GM23338 (cell line): ENCODE data around the gene CNIH3. TPM values are rescaled to one million over a fixed set of nuclear protein-coding genes. Genes with fewer than 3 reads are reported as not detected.

Source experiments
- ATAC-seq: fragments of 200-7000 bp; cut with Tn5 transposase; 3 replicates; pipeline ENCODE4 v1.9.1; 2020
- DNase-seq: peaks from one replicate; pipeline ENCODE4 v3.0.0-alpha.2; 2015; ENCODE audit warnings: low spot score
- H2AFZ ChIP-seq: fragments of 200-600 bp; sonication (generic); 2 replicates; pipeline ENCODE4 v1.8.0; 2016; ENCODE audit warnings: antibody characterized with exemption, mild to moderate bottlenecking, moderate library complexity
- H3F3A ChIP-seq: fragments of 200-600 bp; sonication (generic); replicated peaks from 2 replicates; pipeline ENCODE4 v1.8.0; 2017; ENCODE audit warnings: antibody characterized with exemption, mixed run types, low read depth
- H3K27ac ChIP-seq: fragments of 200-600 bp; sonication (generic); 2 replicates; pipeline ENCODE4 v1.6.1; 2016; ENCODE audit warnings: low read depth
- H3K27me3 ChIP-seq: fragments of 200-600 bp; sonication (generic); 2 replicates; pipeline ENCODE4 v1.8.0; 2016; ENCODE audit warnings: mild to moderate bottlenecking, mixed run types, moderate library complexity; ENCODE audit not compliant: insufficient read depth
- H3K36me3 ChIP-seq: fragments of 200-600 bp; sonication (generic); 2 replicates; pipeline ENCODE4 v1.8.0; 2016; ENCODE audit warnings: mild to moderate bottlenecking; ENCODE audit not compliant: insufficient read depth
- H3K4me1 ChIP-seq: fragments of 200-600 bp; sonication (generic); 2 replicates; pipeline ENCODE4 v1.8.0; 2016; ENCODE audit warnings: mild to moderate bottlenecking, moderate library complexity; ENCODE audit not compliant: insufficient read depth
- H3K4me2 ChIP-seq: fragments of 200-600 bp; sonication (generic); 2 replicates; pipeline ENCODE4 v1.7.1; 2017; ENCODE audit warnings: mixed run types
- H3K4me3 ChIP-seq: fragments of 200-600 bp; sonication (generic); 2 replicates; pipeline ENCODE4 v1.6.1; 2016; ENCODE audit warnings: mixed run types
- H3K79me2 ChIP-seq: fragments of 200-600 bp; sonication (generic); replicated peaks from 2 replicates; pipeline ENCODE4 v1.8.0; 2017; ENCODE audit warnings: mild to moderate bottlenecking; ENCODE audit not compliant: insufficient read depth
- H3K9me2 ChIP-seq: fragments of 200-600 bp; sonication (generic); 2 replicates; pipeline ENCODE4 v1.8.0; 2017; ENCODE audit not compliant: insufficient read depth
- H4K20me1 ChIP-seq: fragments of 200-600 bp; sonication (generic); replicated peaks from 2 replicates; pipeline ENCODE4 v1.8.0; 2017; ENCODE audit warnings: mild to moderate bottlenecking; ENCODE audit not compliant: insufficient read depth
- H3K27ac Mint-ChIP-seq: 2 replicates; pipeline ENCODE4 v1.8.0; 2020; ENCODE audit warnings: inconsistent platforms, mild to moderate bottlenecking, moderate library complexity, mixed read lengths
- H3K27me3 Mint-ChIP-seq: 3 replicates; pipeline ENCODE4 v1.8.0; 2022; ENCODE audit warnings: low read depth, mild to moderate bottlenecking, moderate library complexity, mixed read lengths, inconsistent platforms; ENCODE audit not compliant: insufficient read depth, poor library complexity
- H3K36me3 Mint-ChIP-seq: 3 replicates; pipeline ENCODE4 v1.8.0; 2021; ENCODE audit warnings: low read depth, mild to moderate bottlenecking, inconsistent platforms, moderate library complexity, mixed read lengths
- H3K4me1 Mint-ChIP-seq: 3 replicates; pipeline ENCODE4 v1.8.0; 2020; ENCODE audit warnings: mild to moderate bottlenecking, inconsistent platforms, mixed read lengths
- H3K4me3 Mint-ChIP-seq: 3 replicates; pipeline ENCODE4 v1.8.0; 2021; ENCODE audit warnings: moderate library complexity, mild to moderate bottlenecking, inconsistent platforms, mixed read lengths
- H3K9me3 Mint-ChIP-seq: 3 replicates; pipeline ENCODE4 v1.8.0; 2020; ENCODE audit warnings: moderate library complexity, mild to moderate bottlenecking, inconsistent platforms, mixed read lengths
- CREB1 ChIP-seq: fragments of 250-450 bp; sonication (Bioruptor Pico); IDR thresholded peaks from 2 replicates; pipeline ENCODE4 v1.5.0; 2020; ENCODE audit warnings: low read depth, mild to moderate bottlenecking, moderate library complexity
- EZH2 ChIP-seq: fragments of 200-600 bp; sonication (generic); IDR thresholded peaks from one replicate; pipeline ENCODE4 v1.8.0; 2017; ENCODE audit warnings: antibody characterized with exemption, mild to moderate bottlenecking, low read depth; ENCODE audit not compliant: unreplicated experiment
- EZH2phosphoT487 ChIP-seq: fragments of 200-600 bp; sonication (generic); IDR thresholded peaks from one replicate; pipeline ENCODE4 v1.8.1; 2018; ENCODE audit warnings: antibody characterized with exemption; ENCODE audit not compliant: unreplicated experiment
- JUNB ChIP-seq: IDR thresholded peaks from one replicate; pipeline ENCODE4 v1.6.1; 2016; ENCODE audit warnings: antibody characterized with exemption; ENCODE audit not compliant: unreplicated experiment
- NANOG ChIP-seq: IDR thresholded peaks from 2 replicates; pipeline ENCODE4 v1.6.1; 2016; ENCODE audit warnings: antibody characterized with exemption, borderline replicate concordance
- POLR2AphosphoS5 ChIP-seq: IDR thresholded peaks from 2 replicates; pipeline ENCODE4 v1.6.1; 2016; ENCODE audit warnings: antibody characterized with exemption, low read depth
- STAT1 ChIP-seq: IDR thresholded peaks from one replicate; pipeline ENCODE4 v1.6.1; 2016; ENCODE audit warnings: antibody characterized with exemption; ENCODE audit not compliant: unreplicated experiment
- ZNF331 ChIP-seq: fragments of 250-450 bp; sonication (Bioruptor Pico); IDR thresholded peaks from 2 replicates; pipeline ENCODE4 v1.5.0; 2020; ENCODE audit warnings: low read depth, mild to moderate bottlenecking, moderate library complexity
- long read RNA-seq: library from polyadenylated mRNA; unstranded; transcript quantifications from one replicate; pipeline ENCODE4 v2.0.0, GENCODE V29; 2020; ENCODE audit not compliant: unreplicated experiment
- polyA plus RNA-seq: library from polyadenylated mRNA; unstranded; fragments of >200 nt; fragmentation: Nextera tagmentation; extraction: Ambion mirVana; gene quantifications from 2 replicates; pipeline ENCODE4 v1.2.1, GENCODE V29; 2016
- total RNA-seq: library from RNA; depleted of rRNA; stranded (reverse); fragments of >200 nt; shearing (Covaris generic); gene quantifications from 2 replicates; pipeline ENCODE4 v1.2.3, GENCODE V29; 2014; rRNA removed
- TF ChIP-seq, protein P1 (sequence below), 2 experiments: fragments of 200-600 bp in 1 of 2; sonication (generic) in 1 of 2; conservative IDR thresholded peaks; 2 replicates each; pipeline versions ENCODE4 v1.5.1 to v1.6.1; 2016 to 2017; ENCODE audit warnings: antibody characterized with exemption in 2 of 2, low read depth in 2 of 2, mild to moderate bottlenecking in 2 of 2, moderate library complexity in 1 of 2
- TF ChIP-seq, protein P2 (sequence below): fragments of 250-450 bp; sonication (Bioruptor Pico); IDR thresholded peaks from 2 replicates; pipeline ENCODE4 v1.5.0; 2020; ENCODE audit warnings: mild to moderate bottlenecking, moderate library complexity
- TF ChIP-seq, protein P3 (sequence below): IDR thresholded peaks from 2 replicates; pipeline ENCODE4 v1.6.1; 2016; ENCODE audit warnings: antibody characterized with exemption
- TF ChIP-seq, protein P4 (sequence below): IDR thresholded peaks from one replicate; pipeline ENCODE4 v1.6.1; 2018; ENCODE audit warnings: antibody characterized with exemption; ENCODE audit not compliant: unreplicated experiment

CNIH3 gene
- total RNA-seq, result 5.1 and 5.9 TPM in 2 replicates
- 3.0 and 3.6 TPM in 2 replicates for polyA plus RNA-seq
- long read RNA-seq, partial matches to known transcripts, result 0 of 7 reads
- long read RNA-seq, other reads (novel, unspliced or antisense), result 5 of 7 reads

DNA sequence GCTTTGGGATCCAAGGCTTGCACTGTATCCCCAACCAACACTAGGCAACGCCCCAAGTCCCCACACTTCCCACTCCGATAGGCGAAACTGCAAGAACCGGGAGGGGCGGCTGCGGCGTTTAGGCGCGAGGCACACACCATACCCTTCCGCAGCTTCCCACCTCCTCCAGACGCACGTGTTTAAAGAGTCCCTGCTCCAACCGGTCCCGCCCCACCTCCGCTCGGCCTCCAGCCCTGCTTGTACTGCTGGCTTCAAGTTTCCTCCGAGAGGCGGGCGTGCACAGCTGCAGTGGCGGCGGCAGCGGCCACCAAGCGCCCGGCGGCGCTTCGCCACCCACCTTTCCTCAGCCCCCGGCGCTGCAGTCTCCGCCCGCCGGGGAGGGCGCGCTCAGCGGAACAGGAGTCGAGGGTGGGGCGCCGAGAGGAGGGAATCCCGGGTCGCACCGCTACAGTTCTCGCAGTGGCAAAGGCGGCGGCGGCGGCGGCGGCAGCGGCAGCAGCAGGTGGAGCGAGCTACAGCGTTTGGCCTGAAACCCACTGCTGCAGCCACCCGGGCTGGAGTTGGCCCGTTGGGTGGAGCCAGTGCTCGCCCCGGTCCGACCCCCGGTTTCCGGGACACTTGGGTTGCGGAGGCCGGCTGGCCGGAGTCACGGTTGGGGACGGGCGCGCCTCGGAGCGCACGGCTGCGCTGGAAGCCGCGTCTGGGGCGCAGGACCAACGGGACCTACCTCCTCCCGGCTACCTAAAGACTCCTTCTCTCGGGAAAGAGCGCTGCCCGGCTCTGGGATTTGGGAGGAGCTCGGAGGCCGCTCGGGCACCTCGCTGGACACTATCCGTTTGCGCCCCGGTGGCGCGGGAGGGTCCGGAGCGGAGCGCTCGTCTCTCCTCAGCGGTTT, at the start of gene CNIH3:
TSS of gene CNIH3 (plus strand) at position 457 of the 895 bp plus-strand sequence. CDS start 858 bp downstream, outside the sequence.
- H3K4me3 ChIP-seq, result peak within 1 kb of the TSS; percentile 76
- Mint-ChIP-seq H3K4me3 (peak within 1 kb of the TSS; percentile 79), H3K36me3 (peaks cover 5% of the 10 kb centered on the region), H3K9me3 (peaks cover 10% of the 10 kb centered on the region), H3K27ac (no peak within 1 kb of the TSS), H3K27me3 (peaks cover 62% of the 10 kb centered on the region), H3K4me1 (peaks cover 17% of the 10 kb centered on the region)
- H3K4me1 ChIP-seq, result peaks cover 19% of the 10 kb centered on the region
- peak within 1 kb of the TSS; percentile 96 for H2AFZ ChIP-seq
- ATAC-seq, result peak; percentile 82
- H3K36me3 ChIP-seq, result 0 out of 2 replicates have a peak, but pooled peaks cover 2% of the 10 kb centered on the region
- H3K79me2 ChIP-seq, result peaks cover 3% of the 10 kb centered on the region; the same call in 1 of the 2 replicates
- H3K27me3 ChIP-seq, result peaks cover 93% of the 10 kb centered on the region
- peak; percentile 93 for DNase-seq
- peak within 1 kb of the TSS; percentile 90 for H3K4me2 ChIP-seq
- H3K27ac ChIP-seq, result no peak within 1 kb of the TSS
- peaks cover 20% of the 10 kb centered on the region; the same call in 1 of the 2 replicates for H3F3A ChIP-seq
- H4K20me1 ChIP-seq, result peaks cover 7% of the 10 kb centered on the region; the same call in 1 of the 2 replicates
- no peaks in the 10 kb centered on the region; the same call in 1 of the 2 replicates for H3K9me2 ChIP-seq
- TF ChIP-seq, protein P1, sequence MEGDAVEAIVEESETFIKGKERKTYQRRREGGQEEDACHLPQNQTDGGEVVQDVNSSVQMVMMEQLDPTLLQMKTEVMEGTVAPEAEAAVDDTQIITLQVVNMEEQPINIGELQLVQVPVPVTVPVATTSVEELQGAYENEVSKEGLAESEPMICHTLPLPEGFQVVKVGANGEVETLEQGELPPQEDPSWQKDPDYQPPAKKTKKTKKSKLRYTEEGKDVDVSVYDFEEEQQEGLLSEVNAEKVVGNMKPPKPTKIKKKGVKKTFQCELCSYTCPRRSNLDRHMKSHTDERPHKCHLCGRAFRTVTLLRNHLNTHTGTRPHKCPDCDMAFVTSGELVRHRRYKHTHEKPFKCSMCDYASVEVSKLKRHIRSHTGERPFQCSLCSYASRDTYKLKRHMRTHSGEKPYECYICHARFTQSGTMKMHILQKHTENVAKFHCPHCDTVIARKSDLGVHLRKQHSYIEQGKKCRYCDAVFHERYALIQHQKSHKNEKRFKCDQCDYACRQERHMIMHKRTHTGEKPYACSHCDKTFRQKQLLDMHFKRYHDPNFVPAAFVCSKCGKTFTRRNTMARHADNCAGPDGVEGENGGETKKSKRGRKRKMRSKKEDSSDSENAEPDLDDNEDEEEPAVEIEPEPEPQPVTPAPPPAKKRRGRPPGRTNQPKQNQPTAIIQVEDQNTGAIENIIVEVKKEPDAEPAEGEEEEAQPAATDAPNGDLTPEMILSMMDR (conservative IDR thresholded peaks at IDR 0.05; ENCODE audit: low read depth in 2 of 2), result no peak
- no peak for TF ChIP-seq NANOG
- TF ChIP-seq POLR2AphosphoS5, result peak; percentile 68
- TF ChIP-seq, protein P2, sequence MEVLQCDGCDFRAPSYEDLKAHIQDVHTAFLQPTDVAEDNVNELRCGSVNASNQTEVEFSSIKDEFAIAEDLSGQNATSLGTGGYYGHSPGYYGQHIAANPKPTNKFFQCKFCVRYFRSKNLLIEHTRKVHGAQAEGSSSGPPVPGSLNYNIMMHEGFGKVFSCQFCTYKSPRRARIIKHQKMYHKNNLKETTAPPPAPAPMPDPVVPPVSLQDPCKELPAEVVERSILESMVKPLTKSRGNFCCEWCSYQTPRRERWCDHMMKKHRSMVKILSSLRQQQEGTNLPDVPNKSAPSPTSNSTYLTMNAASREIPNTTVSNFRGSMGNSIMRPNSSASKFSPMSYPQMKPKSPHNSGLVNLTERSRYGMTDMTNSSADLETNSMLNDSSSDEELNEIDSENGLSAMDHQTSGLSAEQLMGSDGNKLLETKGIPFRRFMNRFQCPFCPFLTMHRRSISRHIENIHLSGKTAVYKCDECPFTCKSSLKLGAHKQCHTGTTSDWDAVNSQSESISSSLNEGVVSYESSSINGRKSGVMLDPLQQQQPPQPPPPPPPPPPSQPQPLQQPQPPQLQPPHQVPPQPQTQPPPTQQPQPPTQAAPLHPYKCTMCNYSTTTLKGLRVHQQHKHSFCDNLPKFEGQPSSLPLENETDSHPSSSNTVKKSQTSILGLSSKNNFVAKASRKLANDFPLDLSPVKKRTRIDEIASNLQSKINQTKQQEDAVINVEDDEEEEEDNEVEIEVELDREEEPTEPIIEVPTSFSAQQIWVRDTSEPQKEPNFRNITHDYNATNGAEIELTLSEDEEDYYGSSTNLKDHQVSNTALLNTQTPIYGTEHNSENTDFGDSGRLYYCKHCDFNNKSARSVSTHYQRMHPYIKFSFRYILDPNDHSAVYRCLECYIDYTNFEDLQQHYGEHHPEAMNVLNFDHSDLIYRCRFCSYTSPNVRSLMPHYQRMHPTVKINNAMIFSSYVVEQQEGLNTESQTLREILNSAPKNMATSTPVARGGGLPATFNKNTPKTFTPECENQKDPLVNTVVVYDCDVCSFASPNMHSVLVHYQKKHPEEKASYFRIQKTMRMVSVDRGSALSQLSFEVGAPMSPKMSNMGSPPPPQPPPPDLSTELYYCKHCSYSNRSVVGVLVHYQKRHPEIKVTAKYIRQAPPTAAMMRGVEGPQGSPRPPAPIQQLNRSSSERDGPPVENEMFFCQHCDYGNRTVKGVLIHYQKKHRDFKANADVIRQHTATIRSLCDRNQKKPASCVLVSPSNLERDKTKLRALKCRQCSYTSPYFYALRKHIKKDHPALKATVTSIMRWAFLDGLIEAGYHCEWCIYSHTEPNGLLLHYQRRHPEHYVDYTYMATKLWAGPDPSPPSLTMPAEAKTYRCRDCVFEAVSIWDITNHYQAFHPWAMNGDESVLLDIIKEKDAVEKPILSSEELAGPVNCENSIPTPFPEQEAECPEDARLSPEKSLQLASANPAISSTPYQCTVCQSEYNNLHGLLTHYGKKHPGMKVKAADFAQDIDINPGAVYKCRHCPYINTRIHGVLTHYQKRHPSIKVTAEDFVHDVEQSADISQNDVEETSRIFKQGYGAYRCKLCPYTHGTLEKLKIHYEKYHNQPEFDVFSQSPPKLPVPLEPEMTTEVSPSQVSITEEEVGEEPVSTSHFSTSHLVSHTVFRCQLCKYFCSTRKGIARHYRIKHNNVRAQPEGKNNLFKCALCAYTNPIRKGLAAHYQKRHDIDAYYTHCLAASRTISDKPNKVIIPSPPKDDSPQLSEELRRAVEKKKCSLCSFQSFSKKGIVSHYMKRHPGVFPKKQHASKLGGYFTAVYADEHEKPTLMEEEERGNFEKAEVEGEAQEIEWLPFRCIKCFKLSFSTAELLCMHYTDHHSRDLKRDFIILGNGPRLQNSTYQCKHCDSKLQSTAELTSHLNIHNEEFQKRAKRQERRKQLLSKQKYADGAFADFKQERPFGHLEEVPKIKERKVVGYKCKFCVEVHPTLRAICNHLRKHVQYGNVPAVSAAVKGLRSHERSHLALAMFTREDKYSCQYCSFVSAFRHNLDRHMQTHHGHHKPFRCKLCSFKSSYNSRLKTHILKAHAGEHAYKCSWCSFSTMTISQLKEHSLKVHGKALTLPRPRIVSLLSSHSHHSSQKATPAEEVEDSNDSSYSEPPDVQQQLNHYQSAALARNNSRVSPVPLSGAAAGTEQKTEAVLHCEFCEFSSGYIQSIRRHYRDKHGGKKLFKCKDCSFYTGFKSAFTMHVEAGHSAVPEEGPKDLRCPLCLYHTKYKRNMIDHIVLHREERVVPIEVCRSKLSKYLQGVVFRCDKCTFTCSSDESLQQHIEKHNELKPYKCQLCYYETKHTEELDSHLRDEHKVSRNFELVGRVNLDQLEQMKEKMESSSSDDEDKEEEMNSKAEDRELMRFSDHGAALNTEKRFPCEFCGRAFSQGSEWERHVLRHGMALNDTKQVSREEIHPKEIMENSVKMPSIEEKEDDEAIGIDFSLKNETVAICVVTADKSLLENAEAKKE (CRISPR knock-in tag), result no peak
- TF ChIP-seq EZH2phosphoT487, result no peak
- no peak for TF ChIP-seq STAT1
- TF ChIP-seq EZH2, result peak; percentile 73
- peak; percentile 32; the same call in 1 of the 2 replicates for TF ChIP-seq CREB1 (CRISPR knock-in tag)
- TF ChIP-seq ZNF331 (CRISPR knock-in tag), result no peak
- TF ChIP-seq, protein P3, sequence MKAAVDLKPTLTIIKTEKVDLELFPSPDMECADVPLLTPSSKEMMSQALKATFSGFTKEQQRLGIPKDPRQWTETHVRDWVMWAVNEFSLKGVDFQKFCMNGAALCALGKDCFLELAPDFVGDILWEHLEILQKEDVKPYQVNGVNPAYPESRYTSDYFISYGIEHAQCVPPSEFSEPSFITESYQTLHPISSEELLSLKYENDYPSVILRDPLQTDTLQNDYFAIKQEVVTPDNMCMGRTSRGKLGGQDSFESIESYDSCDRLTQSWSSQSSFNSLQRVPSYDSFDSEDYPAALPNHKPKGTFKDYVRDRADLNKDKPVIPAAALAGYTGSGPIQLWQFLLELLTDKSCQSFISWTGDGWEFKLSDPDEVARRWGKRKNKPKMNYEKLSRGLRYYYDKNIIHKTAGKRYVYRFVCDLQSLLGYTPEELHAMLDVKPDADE, result no peak
- no peak for TF ChIP-seq JUNB
- TF ChIP-seq, protein P4, sequence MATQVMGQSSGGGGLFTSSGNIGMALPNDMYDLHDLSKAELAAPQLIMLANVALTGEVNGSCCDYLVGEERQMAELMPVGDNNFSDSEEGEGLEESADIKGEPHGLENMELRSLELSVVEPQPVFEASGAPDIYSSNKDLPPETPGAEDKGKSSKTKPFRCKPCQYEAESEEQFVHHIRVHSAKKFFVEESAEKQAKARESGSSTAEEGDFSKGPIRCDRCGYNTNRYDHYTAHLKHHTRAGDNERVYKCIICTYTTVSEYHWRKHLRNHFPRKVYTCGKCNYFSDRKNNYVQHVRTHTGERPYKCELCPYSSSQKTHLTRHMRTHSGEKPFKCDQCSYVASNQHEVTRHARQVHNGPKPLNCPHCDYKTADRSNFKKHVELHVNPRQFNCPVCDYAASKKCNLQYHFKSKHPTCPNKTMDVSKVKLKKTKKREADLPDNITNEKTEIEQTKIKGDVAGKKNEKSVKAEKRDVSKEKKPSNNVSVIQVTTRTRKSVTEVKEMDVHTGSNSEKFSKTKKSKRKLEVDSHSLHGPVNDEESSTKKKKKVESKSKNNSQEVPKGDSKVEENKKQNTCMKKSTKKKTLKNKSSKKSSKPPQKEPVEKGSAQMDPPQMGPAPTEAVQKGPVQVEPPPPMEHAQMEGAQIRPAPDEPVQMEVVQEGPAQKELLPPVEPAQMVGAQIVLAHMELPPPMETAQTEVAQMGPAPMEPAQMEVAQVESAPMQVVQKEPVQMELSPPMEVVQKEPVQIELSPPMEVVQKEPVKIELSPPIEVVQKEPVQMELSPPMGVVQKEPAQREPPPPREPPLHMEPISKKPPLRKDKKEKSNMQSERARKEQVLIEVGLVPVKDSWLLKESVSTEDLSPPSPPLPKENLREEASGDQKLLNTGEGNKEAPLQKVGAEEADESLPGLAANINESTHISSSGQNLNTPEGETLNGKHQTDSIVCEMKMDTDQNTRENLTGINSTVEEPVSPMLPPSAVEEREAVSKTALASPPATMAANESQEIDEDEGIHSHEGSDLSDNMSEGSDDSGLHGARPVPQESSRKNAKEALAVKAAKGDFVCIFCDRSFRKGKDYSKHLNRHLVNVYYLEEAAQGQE, result no peak
